ENCODE measurements around the gene SMARCD3.

Gene SMARCD3

DNA sequence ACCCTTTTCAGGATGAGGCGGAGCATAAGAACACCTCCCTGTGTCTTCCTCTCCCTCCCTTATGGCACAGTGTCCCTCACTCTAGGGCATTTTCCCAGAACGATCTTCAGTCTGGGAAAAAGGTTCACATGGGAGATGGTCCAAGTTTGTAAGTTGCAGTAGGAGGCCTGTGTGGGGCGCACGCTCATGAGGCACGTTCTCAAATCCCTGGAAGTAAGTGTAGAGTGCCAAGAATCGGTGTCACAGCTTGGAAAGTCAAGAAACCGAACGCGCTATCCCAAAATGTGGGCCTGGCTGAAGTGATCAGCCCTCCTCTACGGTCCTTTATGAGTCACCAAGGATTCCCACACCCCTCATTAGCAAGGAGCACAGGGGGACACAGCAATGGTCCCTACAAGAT, 23.9 kb upstream of the SMARCD3 start:
- no peak for DNase-seq

DNA sequence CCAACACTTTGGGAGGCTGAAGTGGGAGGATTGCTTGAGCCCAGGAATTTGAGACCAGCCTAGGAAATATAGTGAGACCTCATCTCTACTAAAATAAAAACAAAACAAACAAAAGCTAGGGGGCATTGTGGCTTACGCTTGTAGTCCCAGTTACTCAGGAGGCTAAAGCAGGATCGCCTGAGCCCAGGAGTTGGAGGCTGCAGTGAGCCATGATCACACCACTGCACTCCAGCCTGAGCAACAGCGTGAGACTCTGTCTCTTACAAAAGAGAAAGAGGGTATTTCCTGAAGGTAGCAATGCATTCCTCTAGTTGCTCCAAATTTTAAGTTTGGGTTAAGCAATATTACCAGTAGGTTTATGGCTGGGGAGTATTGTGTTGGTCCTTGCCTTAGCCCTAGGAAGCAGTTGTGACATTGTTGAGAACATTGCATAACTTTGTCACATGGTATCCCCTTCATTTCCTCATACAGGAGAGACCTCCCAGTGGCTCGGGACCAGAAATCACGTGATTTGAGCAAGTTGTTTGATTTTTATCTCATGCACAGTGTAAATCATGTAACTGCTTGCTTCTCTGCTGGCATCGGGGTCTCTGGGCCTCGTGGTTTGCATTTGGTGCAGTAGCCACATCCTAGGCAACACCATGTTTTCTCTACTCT, 23.3 kb upstream of the SMARCD3 start:
- DNase-seq: no peak

DNA sequence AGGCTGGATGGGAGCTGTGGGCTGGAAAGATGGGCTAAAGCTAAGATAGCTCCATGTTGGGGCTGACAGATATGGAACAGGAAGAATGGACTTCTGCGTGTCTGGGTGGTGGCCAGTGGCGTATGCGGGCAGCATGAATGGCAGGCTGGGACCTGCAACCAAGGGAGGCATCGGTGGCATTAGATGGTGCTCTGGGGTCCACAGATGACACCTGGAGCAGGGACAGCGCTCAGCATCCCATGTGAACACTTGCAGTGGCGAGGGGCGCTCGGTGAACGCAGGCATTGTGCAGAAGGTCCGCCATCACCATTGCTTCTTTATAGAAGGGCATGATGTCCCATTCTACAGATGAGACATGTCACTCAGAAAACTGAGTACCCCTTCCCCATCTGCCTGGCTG, 21.0 kb upstream of the SMARCD3 start:
- DNase-seq: no peak

DNA sequence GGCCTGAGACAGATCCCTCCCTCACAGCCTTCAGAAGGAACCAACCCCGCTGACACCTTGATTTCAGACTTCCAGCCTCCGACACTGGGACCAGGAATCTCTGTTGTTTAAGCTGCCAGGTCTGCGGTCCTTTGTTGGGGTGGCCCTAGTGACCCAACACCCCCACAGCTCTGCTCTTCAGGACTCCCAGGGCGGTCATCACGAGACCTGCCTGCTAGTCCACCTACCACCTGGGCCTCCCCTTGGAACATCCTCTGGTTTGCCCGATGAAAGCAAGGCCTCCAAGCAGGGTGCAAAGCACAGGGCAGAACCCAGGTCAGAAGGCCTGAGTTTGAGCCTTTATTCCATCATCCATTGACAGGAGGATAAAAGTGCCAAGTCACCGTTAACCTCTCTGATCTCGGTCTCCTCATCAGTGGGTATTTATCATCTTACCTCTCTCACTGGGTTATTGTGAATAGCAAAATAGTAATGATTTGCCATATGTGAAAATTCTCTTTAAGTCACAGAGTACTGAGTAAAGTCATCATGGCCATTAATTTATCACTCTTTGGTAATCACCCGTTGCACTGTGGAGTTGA, 16.9 kb upstream of the SMARCD3 start:
- DNase-seq: no peak

DNA sequence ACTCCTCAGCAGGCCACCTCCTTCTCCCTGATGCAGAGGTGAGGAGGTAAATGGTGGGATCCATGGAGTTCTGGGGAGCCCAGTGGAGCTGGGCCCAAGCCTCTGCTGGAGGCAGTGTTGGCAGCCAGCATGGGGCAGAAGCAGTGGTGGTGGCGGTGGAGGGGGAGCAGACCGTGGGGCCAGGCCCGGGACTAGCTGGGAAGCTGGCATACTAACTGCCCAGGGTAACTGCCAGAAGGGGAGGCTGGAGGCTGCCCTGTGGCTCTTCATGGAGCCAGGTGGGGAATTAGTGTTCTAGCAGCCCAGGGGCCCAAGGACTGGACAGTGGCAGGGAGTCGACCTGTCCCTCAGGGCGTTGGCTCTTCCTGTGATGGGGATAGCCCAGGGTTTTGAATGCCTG, 16.1 kb upstream of the SMARCD3 start:
- DNase-seq: no peak

DNA sequence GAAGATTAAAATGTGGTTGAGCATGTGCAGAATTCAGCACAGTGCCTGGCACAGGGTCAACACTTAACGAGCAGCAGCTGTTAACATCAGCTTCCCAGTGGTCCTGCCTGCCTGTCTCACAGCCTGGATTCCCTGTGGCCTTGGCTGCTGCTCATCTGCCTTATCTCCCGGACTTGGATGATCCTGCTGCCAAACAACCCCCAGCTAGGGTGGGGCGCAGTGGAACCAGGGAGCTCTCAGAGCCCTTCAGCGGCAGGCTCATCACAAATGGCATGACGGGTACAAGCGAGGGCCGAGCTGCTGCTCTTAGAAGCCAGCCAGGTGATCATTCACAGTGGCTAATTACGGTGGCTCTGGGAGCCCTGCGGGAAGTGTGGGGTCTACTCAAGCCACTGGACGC, 13.0 kb upstream of the SMARCD3 start:
- DNase-seq: no peak

DNA sequence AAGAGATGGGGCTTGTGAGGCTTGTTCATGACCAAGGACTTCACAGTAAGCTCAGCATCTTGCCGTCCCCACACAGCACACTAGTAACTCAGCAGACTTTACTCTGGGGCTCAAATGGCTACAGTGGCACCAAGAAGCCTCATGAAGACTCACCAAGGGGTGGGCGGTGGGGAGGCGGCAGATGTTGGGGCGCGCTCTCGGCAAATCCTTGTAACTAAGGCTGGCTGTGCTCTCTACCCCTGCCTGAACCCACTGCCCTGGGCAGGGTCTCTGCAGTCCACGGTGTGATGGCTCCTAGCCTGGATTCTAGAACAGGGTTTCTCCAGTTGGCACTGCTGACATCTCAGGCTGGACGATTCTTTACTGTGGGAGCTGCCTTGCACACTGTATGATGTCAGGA, 12.4 kb upstream of the SMARCD3 start:
- DNase-seq: no peak

- no peak for DNase-seq
Observed at GRCh38 chr7:151260471-151260870, 12.0 kb upstream of the SMARCD3 start.

GRCh38 chr7:151257990-151258389, 9.5 kb upstream of the SMARCD3 start:
- DNase-seq: no peak

DNA sequence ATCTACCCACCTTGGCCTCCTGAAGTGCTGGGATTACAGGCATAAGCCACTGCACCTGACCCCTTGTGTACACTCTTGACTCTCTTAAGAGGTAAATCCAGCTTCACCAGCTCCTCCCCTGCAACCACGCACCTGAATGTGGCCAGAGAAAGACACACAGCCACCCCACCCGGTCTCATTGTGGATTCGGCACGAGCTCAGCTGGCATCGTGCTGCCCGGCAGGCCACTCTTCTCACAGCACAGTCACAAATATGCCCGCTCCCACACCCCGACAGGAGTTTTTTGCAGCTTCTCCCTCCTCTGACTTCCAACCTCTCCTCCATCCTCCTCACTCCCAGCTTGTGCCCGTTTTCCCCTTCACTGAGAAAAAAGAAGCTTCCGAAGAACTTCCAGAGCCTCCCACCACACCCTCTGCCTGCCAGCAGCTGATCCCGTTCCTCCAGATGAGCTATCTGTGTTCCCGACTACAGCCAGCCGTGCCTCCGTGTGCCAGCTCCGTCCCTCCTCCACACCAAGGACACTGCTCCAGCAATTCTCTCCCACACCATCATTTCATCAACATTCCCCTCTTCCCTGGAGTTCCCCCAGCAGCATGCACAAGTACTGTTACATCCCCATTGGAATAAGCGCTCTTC, 8.0 kb upstream of the SMARCD3 start:
- no peak for DNase-seq

DNA sequence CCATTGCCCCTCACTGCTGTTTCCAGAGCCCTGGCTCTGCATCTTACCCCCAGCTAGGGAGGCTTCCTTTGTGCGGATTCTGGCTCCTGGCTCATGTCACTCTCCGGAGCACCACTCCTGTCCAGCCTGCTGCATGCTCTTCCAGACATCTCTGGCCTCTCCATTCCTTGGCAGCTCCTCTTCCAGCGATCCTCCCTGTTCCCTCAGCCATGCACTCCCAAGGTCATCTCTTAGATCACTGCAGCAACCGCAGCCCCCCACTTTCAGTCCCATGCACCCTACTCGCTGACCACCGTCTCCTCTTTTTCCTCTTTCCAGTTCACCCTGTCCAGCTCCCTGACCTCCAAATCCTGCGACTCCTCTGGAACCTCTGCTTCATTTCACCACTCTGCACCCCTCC, 6.9 kb upstream of the SMARCD3 start:
- DNase-seq: no peak

DNA sequence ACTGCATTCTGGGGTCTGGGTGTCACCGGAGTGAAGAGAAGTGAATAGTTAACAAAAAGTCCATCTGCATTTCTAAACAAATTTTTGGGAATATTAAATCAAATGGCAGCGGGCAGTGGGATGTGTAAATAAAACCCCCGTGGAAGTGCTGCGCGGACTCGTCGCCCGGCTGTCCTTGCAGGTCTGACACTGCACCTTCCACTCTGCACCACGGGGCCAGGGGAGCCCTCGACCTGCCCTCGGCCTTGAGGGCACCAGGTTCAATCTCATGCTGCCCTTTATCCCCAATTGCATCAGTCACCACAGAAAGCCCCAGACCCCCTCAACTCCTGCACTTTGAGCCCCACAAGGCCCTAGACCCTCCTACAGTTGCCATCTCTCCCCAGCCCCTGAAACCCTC, 6.4 kb upstream of the SMARCD3 start:
- DNase-seq: no peak

- DNase-seq: no peak
Observed at GRCh38 chr7:151254316-151254715, 5.8 kb upstream of the SMARCD3 start.

- DNase-seq: no peak
Observed at GRCh38 chr7:151252961-151253711, 4.6 kb upstream of the SMARCD3 start.

DNA sequence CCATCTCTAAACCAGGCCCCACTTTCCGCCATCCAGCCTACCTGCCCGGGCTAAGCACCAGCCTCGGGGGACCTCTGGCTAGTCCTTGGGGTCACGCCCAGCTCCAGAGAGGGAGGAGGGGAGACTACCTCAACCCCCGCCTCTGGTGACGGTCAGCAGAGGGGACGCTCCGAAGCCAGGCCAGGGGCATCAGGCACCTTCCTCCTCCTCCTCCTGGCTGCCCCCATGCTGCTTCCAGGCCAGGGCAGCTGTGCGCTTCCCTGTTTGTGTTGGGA, 4.0 kb upstream of the SMARCD3 start:
- DNase-seq: no peak

- DNase-seq: no peak
Observed at GRCh38 chr7:151251689-151252560, 3.4 kb upstream of the SMARCD3 start.

GRCh38 chr7:151251328-151251688, 2.8 kb upstream of the SMARCD3 start:
- no peak for DNase-seq

DNA sequence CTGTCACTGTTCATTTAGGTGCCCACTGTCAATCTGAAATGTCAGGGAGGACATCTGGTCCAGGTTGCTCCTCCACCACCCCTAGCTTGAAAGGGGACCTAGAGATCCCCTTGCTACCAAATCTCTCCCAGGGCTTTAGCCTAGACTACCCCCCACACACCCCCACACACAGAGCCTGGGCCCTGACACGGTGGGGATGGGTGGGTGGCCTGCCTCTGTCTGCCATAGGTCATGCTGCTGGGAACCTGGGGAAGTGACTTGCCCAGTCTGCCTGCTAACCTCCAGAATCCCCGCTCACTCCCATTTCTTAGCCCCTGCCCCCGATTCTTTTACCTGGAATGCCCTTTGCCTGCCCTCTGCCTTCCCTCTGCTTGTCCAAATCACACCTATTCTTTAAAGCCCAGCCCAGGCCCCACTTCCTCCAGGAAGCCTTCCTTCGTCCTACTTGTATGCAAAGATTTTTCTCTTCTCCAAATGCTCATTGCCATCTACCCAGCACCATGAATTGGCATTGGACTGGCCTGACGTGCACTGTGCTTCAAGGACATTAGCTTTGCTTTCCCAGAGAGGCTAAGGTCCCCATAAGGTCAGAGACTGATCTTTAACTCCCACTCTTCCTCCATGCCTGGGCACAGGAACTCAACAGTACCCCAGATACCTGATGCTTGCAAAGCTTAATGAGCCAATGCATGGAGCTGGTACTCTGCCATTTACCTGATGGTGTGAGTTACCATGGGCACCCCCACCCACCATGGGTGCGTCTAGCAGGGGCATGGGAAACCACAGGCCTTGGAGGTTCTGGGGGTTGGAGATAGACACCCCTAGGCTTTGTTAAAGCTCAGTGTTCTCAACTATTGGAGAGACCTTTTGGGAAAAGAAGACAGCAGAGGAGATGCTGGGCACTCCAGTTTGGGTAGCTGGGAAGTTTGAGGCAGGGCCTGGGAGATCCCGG, 2.0 kb upstream of the SMARCD3 start:
- no peak for DNase-seq

GRCh38 chr7:151249732-151250072, 1.2 kb upstream of the SMARCD3 start:
- DNase-seq: no peak

- peak; percentile 35 for DNase-seq
Observed at GRCh38 chr7:151249034-151249731, 689 bp upstream of the SMARCD3 start.

- DNase-seq: no peak
Observed at GRCh38 chr7:151247611-151248345, 716 bp downstream of the SMARCD3 start.

Data from stimulated activated CD4-positive, alpha-beta T cell treated with anti-CD3 and anti-CD28 coated beads, Interleukin-4, amount 100 ng/mL, for 24 hours (primary cell).